Measurements from ENCODE around the gene TMEM213. TPM values are rescaled to one million over a fixed set of nuclear protein-coding genes. Genes with fewer than 3 reads are reported as not detected.

TMEM213 gene
- total RNA-seq, 1 donor from 2014 or later = not detected

- no peak overlapping the region for H2AFZ ChIP-seq (replicated peaks)
- H3K36me3 ChIP-seq = no peaks in the 10 kb centered on the region
- DNase-seq (ENCODE audit: low spot score) = no peak
- no peak overlapping the region for H3K4me2 ChIP-seq
- no peaks in the 10 kb centered on the region for H3K36me3 Mint-ChIP-seq
- peaks cover 7% of the 10 kb centered on the region for H3K27me3 Mint-ChIP-seq (ENCODE audit: insufficient read depth, low read depth)
- no peaks in the 10 kb centered on the region for H3K79me2 ChIP-seq (ENCODE audit: low read depth)
- no peak overlapping the region for H3K27ac ChIP-seq
- no peaks in the 10 kb centered on the region for H3F3A ChIP-seq (ENCODE audit: low read depth)
- no peak overlapping the region for H3K9ac ChIP-seq
- H4K20me1 ChIP-seq (ENCODE audit: low read depth) = no peaks in the 10 kb centered on the region
- TF ChIP-seq EZH2 (IDR thresholded peaks at IDR 0.05) (no peak), EZH2phosphoT487 (IDR thresholded peaks at IDR 0.05) (no peak), CTCF (IDR thresholded peaks at IDR 0.05) (no peak)
- H3K9me3 Mint-ChIP-seq = no peaks in the 10 kb centered on the region
- no peak overlapping the region for H3K4me3 ChIP-seq
- no peaks in the 10 kb centered on the region for H3K4me1 ChIP-seq
- H3K4me3 Mint-ChIP-seq = no peak overlapping the region
- H3K27ac Mint-ChIP-seq = no peak overlapping the region
- peaks cover 11% of the 10 kb centered on the region for H3K4me1 Mint-ChIP-seq
- H3K27me3 ChIP-seq = peaks cover 8% of the 10 kb centered on the region
- no peaks in the 10 kb centered on the region for H3K9me3 ChIP-seq (ENCODE audit: low read depth)
Observed at GRCh38 chr7:138799336-138800000, 1.7 kb downstream of the TMEM213 start.

- Histone ChIP-seq H3K4me1 (no peaks in the 10 kb centered on the region), H4K20me1 (ENCODE audit: low read depth) (no peaks in the 10 kb centered on the region), H3K27ac (no peak overlapping the region), H3K9me3 (ENCODE audit: low read depth) (no peaks in the 10 kb centered on the region), H2AFZ (replicated peaks) (no peak overlapping the region), H3K4me2 (no peak overlapping the region), H3K9ac (no peak overlapping the region), H3F3A (ENCODE audit: low read depth) (no peaks in the 10 kb centered on the region), H3K4me3 (no peak overlapping the region), H3K27me3 (peaks cover 8% of the 10 kb centered on the region), H3K36me3 (no peaks in the 10 kb centered on the region), H3K79me2 (ENCODE audit: low read depth) (no peaks in the 10 kb centered on the region)
- no peak overlapping the region for H3K27ac Mint-ChIP-seq
- TF ChIP-seq CTCF (IDR thresholded peaks at IDR 0.05) (no peak), EZH2phosphoT487 (IDR thresholded peaks at IDR 0.05) (no peak), EZH2 (IDR thresholded peaks at IDR 0.05) (no peak)
- H3K9me3 Mint-ChIP-seq = no peaks in the 10 kb centered on the region
- no peaks in the 10 kb centered on the region for H3K36me3 Mint-ChIP-seq
- H3K4me1 Mint-ChIP-seq = peaks cover 11% of the 10 kb centered on the region
- H3K27me3 Mint-ChIP-seq (ENCODE audit: insufficient read depth, low read depth) = peaks cover 9% of the 10 kb centered on the region
- DNase-seq (ENCODE audit: low spot score) = no peak
- no peak overlapping the region for H3K4me3 Mint-ChIP-seq
Observed at GRCh38 chr7:138801256-138801655, 3.5 kb downstream of the TMEM213 start.

GRCh38 chr7:138802706-138803105 is 4.9 kb downstream of the TMEM213 start:
- Mint-ChIP-seq H3K27ac (no peak overlapping the region), H3K9me3 (no peaks in the 10 kb centered on the region), H3K4me3 (no peak overlapping the region), H3K4me1 (peaks cover 8% of the 10 kb centered on the region), H3K27me3 (ENCODE audit: insufficient read depth, low read depth) (peaks cover 9% of the 10 kb centered on the region), H3K36me3 (no peaks in the 10 kb centered on the region)
- Histone ChIP-seq H3K9me3 (ENCODE audit: low read depth) (no peaks in the 10 kb centered on the region), H3K27me3 (peaks cover 8% of the 10 kb centered on the region), H3K79me2 (ENCODE audit: low read depth) (no peaks in the 10 kb centered on the region), H3K4me1 (no peaks in the 10 kb centered on the region), H3F3A (ENCODE audit: low read depth) (no peaks in the 10 kb centered on the region), H4K20me1 (ENCODE audit: low read depth) (no peaks in the 10 kb centered on the region), H3K27ac (no peak overlapping the region), H3K4me3 (no peak overlapping the region), H3K9ac (no peak overlapping the region), H3K36me3 (no peaks in the 10 kb centered on the region), H2AFZ (replicated peaks) (no peak overlapping the region), H3K4me2 (no peak overlapping the region)
- no peak for DNase-seq (ENCODE audit: low spot score)
- TF ChIP-seq EZH2 (IDR thresholded peaks at IDR 0.05) (no peak), EZH2phosphoT487 (IDR thresholded peaks at IDR 0.05) (no peak), CTCF (IDR thresholded peaks at IDR 0.05) (no peak)

Measured in neural progenitor cell (in vitro differentiated cells).